ENCODE measurements around the gene FAM135A. TPM values are rescaled to one million over a fixed set of nuclear protein-coding genes. Genes with fewer than 3 reads are reported as not detected.
A peak's percentile ranks its signal among the peaks of the same experiment; 100 is the strongest.

FAM135A gene
- total and polyA plus RNA-seq, 9 of the 15 experiments (the other 6 are each of a cell fraction or from before 2014, with no cell fraction given) = 7.4 to 32.9 (median 19.2) TPM

DNA sequence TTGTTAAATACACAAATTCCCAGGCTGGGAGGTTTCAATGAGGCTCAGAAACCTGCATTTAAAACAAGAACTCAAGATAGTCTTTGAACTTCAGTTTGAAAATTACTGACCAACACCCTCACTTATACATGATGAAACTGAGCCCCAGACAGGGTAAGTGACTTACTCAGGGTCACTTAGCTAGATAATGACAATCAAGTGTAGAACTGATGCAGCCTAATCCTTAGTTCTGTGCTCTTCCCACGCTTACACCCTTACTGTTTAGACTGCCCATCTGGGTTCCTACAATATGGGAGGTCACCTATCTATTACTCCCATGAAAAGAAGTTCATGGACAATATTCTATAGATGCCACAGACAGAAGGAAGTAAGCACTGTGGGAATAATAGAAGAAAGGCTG, 24.5 kb upstream of the FAM135A start (continued):
- TF ChIP-seq HNRNPLL (IDR thresholded peaks at IDR 0.05; ENCODE audit: low read depth, low read length, poor library complexity, severe bottlenecking) (no peak), PRPF4 (IDR thresholded peaks at IDR 0.05; ENCODE audit: insufficient read depth, low read depth, low read length, poor library complexity, severe bottlenecking) (no peak), TCF3 (CRISPR knock-in tag; IDR thresholded peaks at IDR 0.05) (peak; percentile 23; the same call in 1 of the 2 replicates), GATAD2A (IDR thresholded peaks at IDR 0.05) (no peak), L3MBTL2 (IDR thresholded peaks at IDR 0.05) (0 out of 2 replicates have a peak, but pooled peaks have one; percentile 15), ZBTB17 (CRISPR knock-in tag; IDR thresholded peaks at IDR 0.05) (peak; percentile 91), NELFE (IDR thresholded peaks at IDR 0.05; ENCODE audit: insufficient read depth, insufficient read length) (no peak), RBM14 (IDR thresholded peaks at IDR 0.05; ENCODE audit: borderline replicate concordance, insufficient read depth, low read depth, low read length) (no peak), BACH1 (tag; IDR thresholded peaks at IDR 0.05) (no peak), RB1 (IDR thresholded peaks at IDR 0.05; ENCODE audit: low read depth) (no peak), CHAMP1 (IDR thresholded peaks at IDR 0.05) (no peak), HDAC2 (IDR thresholded peaks at IDR 0.05) (no peak), HOMEZ (CRISPR knock-in tag; IDR thresholded peaks at IDR 0.05) (no peak), SRF (CRISPR knock-in tag; IDR thresholded peaks at IDR 0.05) (no peak), ATF1 (CRISPR knock-in tag; IDR thresholded peaks at IDR 0.05) (no peak), ATF1 (tag; IDR thresholded peaks at IDR 0.05) (no peak), ZNF445 (CRISPR knock-in tag; IDR thresholded peaks at IDR 0.05; ENCODE audit: low read depth) (no peak), MLLT1 (IDR thresholded peaks at IDR 0.05) (peak in 1 of 2 experiments; percentile 93; a peak in 2 of 4 replicates), IRF1 (CRISPR knock-in tag; IDR thresholded peaks at IDR 0.05; ENCODE audit: borderline replicate concordance) (no peak), ZNF644 (tag; IDR thresholded peaks at IDR 0.05; ENCODE audit: low read depth) (no peak), ZBTB5 (IDR thresholded peaks at IDR 0.05) (no peak)
